OCI-LY3 (cell line): ENCODE results near the gene TGFBRAP1.

Experiments
- EZH2phosphoT487 ChIP-seq: fragments of 200-600 bp; shearing (Covaris generic); IDR thresholded peaks from 2 replicates; pipeline ENCODE4 v1.6.1; 2018; ENCODE audit warnings: antibody characterized with exemption, mixed run types, low read depth
- TF ChIP-seq, protein P1 (sequence below): fragments of 200-600, 300-600 bp; sonication (generic); IDR thresholded peaks from 2 replicates; pipeline ENCODE4 v1.5.1; 2014; ENCODE audit warnings: antibody characterized with exemption, low read length, low read depth

DNA sequence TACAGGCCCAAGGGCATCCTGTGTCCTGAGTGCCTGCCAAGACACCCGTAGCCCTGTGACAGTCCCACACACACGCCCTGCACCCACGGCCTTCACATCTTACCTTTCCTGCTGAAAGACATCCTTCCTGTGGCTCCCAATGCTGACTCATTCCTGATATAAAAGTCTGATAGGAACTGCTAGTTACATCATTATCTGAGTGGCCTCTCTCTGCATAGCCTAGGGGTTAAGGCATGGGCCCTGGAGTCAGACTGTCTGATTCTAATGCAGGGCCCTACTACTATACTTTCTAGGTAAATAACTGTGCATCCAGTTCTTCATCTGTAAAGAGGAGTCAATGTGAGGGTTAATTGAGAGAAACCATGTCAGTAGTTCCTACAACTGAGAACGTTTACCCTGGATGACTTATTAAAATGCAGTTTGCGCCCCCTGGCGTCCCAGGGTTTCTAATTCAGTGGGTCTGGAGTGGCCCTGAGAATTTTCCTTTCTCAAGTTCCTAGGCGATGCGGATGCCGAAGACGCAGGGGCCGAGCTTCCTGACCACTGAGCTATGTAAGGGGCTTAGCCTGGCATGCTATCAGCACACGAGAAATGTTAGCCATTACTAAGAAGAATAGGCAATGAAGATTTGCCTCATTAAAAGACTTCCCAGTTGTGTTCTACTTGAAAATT is 94.0 kb downstream of the TGFBRAP1 start:
- TF ChIP-seq, protein P1, sequence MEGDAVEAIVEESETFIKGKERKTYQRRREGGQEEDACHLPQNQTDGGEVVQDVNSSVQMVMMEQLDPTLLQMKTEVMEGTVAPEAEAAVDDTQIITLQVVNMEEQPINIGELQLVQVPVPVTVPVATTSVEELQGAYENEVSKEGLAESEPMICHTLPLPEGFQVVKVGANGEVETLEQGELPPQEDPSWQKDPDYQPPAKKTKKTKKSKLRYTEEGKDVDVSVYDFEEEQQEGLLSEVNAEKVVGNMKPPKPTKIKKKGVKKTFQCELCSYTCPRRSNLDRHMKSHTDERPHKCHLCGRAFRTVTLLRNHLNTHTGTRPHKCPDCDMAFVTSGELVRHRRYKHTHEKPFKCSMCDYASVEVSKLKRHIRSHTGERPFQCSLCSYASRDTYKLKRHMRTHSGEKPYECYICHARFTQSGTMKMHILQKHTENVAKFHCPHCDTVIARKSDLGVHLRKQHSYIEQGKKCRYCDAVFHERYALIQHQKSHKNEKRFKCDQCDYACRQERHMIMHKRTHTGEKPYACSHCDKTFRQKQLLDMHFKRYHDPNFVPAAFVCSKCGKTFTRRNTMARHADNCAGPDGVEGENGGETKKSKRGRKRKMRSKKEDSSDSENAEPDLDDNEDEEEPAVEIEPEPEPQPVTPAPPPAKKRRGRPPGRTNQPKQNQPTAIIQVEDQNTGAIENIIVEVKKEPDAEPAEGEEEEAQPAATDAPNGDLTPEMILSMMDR: peak; percentile 89
- TF ChIP-seq EZH2phosphoT487: no peak
